Measurements from ENCODE around the gene PDE6B.

DNA sequence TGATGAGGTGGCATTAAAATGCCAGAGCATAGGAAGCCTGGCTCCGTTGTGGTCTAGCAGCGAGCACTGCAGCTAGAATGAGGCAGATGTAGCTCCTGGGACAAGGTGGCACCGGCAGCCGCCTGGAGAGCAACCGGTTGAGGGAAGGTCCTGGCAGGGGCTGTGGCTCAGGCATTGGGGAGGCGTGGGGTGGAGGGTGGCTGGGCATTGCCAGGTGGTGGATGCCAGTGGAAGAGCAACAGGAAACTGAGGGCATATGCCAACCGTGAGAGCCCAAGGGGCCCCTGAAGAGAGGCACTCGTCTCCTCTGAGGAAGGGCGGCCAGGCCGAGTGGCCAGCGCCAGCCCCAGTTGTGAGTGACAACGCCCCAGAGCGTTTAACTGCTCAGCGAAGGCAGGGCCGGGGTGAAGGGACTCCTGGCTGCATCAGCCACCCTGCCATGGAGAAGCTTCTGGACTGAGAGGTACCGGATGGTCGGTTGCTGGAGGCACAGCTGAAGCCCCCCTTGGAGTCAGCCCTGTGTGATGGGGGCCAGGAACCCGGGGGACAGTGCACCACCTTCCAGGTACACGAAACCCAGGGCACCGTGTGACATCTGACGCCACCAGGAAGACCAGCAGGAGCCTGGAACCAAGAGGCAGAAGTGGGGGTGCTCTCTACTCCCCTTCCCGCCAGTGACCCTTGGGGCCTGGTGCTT is 13.2 kb upstream of the PDE6B start:
- TF ChIP-seq, protein P1, sequence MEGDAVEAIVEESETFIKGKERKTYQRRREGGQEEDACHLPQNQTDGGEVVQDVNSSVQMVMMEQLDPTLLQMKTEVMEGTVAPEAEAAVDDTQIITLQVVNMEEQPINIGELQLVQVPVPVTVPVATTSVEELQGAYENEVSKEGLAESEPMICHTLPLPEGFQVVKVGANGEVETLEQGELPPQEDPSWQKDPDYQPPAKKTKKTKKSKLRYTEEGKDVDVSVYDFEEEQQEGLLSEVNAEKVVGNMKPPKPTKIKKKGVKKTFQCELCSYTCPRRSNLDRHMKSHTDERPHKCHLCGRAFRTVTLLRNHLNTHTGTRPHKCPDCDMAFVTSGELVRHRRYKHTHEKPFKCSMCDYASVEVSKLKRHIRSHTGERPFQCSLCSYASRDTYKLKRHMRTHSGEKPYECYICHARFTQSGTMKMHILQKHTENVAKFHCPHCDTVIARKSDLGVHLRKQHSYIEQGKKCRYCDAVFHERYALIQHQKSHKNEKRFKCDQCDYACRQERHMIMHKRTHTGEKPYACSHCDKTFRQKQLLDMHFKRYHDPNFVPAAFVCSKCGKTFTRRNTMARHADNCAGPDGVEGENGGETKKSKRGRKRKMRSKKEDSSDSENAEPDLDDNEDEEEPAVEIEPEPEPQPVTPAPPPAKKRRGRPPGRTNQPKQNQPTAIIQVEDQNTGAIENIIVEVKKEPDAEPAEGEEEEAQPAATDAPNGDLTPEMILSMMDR (IDR thresholded peaks at IDR 0.05), result no peak
- TF ChIP-seq POLR2A (IDR thresholded peaks at IDR 0.05), result no peak
- TF ChIP-seq EP300 (IDR thresholded peaks at IDR 0.05), result no peak
